C4-2B (cell line): Measurements from ENCODE around the gene EDDM3A.

Experiments
- ZFX ChIP-seq: fragments of 450-650 bp; IDR thresholded peaks from 2 replicates; pipeline ENCODE4 v1.6.1; 2017
- TF ChIP-seq, protein P1 (sequence below): fragments of 450-650 bp; conservative IDR thresholded peaks from 2 replicates; pipeline ENCODE4 v1.5.1; 2017; ENCODE audit warnings: mild to moderate bottlenecking

DNA sequence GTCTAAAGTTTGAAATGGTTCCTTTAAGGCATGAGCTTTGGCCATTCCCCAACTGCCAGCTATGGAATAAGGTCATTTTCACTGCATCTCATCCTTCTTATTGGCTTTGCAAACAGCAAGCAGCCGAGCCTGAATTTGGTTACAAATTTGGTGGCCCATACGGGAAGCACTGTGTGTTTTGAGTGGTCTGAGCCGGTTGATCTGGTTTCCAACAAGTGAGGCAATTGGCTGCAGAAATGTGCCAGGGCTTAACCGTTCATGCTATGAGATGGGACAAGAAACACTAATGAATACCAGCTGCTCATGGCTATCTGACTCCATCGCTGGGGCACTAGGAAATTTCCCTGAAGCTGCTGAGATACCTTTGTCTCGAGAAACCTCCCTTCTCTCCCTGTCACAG is 9.3 kb downstream of the EDDM3A start:
- TF ChIP-seq, protein P1, sequence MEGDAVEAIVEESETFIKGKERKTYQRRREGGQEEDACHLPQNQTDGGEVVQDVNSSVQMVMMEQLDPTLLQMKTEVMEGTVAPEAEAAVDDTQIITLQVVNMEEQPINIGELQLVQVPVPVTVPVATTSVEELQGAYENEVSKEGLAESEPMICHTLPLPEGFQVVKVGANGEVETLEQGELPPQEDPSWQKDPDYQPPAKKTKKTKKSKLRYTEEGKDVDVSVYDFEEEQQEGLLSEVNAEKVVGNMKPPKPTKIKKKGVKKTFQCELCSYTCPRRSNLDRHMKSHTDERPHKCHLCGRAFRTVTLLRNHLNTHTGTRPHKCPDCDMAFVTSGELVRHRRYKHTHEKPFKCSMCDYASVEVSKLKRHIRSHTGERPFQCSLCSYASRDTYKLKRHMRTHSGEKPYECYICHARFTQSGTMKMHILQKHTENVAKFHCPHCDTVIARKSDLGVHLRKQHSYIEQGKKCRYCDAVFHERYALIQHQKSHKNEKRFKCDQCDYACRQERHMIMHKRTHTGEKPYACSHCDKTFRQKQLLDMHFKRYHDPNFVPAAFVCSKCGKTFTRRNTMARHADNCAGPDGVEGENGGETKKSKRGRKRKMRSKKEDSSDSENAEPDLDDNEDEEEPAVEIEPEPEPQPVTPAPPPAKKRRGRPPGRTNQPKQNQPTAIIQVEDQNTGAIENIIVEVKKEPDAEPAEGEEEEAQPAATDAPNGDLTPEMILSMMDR = no peak
- TF ChIP-seq ZFX = no peak
